Hepatocyte (in vitro differentiated cells): Measurements from ENCODE around the gene FTCD. TPM values are rescaled to one million over a fixed set of nuclear protein-coding genes. Genes with fewer than 3 reads are reported as not detected.

Experiments
- DNase-seq: peaks from one replicate; pipeline ENCODE4 v3.0.0-alpha.2; 2016; ENCODE audit warnings: low spot score
- H2AFZ ChIP-seq: fragments of 200-600 bp; sonication (generic); 2 replicates; pipeline ENCODE4 v1.6.0; 2016; ENCODE audit warnings: antibody characterized with exemption, mild to moderate bottlenecking
- H3K27ac ChIP-seq: fragments of 200-600 bp; sonication (generic); 2 replicates; pipeline ENCODE4 v1.5.1; 2016; ENCODE audit warnings: mild to moderate bottlenecking
- H3K27me3 ChIP-seq: fragments of 200-600 bp; sonication (generic); 2 replicates; pipeline ENCODE4 v1.6.1; 2016
- H3K36me3 ChIP-seq: fragments of 200-600 bp; sonication (generic); replicated peaks from 2 replicates; pipeline ENCODE4 v1.5.1; 2016; ENCODE audit warnings: low read depth; ENCODE audit not compliant: insufficient read depth
- H3K4me1 ChIP-seq: fragments of 200-600 bp; sonication (generic); 2 replicates; pipeline ENCODE4 v1.5.1; 2016; ENCODE audit warnings: mild to moderate bottlenecking, moderate library complexity; ENCODE audit not compliant: insufficient read depth
- H3K4me2 ChIP-seq: fragments of 200-600 bp; sonication (generic); 2 replicates; pipeline ENCODE4 v1.6.0; 2016
- H3K4me3 ChIP-seq: fragments of 200-600 bp; sonication (generic); 2 replicates; pipeline ENCODE4 v1.5.1; 2016; ENCODE audit warnings: mild to moderate bottlenecking
- H3K79me2 ChIP-seq: fragments of 200-600 bp; sonication (generic); 2 replicates; pipeline ENCODE4 v1.6.0; 2017; ENCODE audit warnings: mild to moderate bottlenecking
- H3K9me2 ChIP-seq: fragments of 200-600 bp; sonication (generic); replicated peaks from 2 replicates; pipeline ENCODE4 v1.6.0; 2017; ENCODE audit warnings: mild to moderate bottlenecking; ENCODE audit not compliant: insufficient read depth
- H3K9me3 ChIP-seq: fragments of 200-600 bp; sonication (generic); 2 replicates; pipeline ENCODE4 v1.5.1; 2016; ENCODE audit warnings: low read depth, mild to moderate bottlenecking
- H4K20me1 ChIP-seq: fragments of 200-600 bp; sonication (generic); 2 replicates; pipeline ENCODE4 v1.6.0; 2016; ENCODE audit warnings: mild to moderate bottlenecking; ENCODE audit not compliant: insufficient read depth, poor library complexity, severe bottlenecking
- CTCF ChIP-seq: fragments of 200-600 bp; sonication (generic); IDR thresholded peaks from 2 replicates; pipeline ENCODE4 v1.5.1; 2016; ENCODE audit warnings: antibody characterized with exemption, mild to moderate bottlenecking; ENCODE audit not compliant: poor library complexity
- EZH2 ChIP-seq: fragments of 200-600 bp; sonication (generic); IDR thresholded peaks from 2 replicates; pipeline ENCODE4 v1.6.1; 2016; ENCODE audit warnings: antibody characterized with exemption, mild to moderate bottlenecking, borderline replicate concordance
- EZH2phosphoT487 ChIP-seq: fragments of 200-600 bp; sonication (generic); IDR thresholded peaks from one replicate; pipeline ENCODE4 v1.6.1; 2018; ENCODE audit warnings: antibody characterized with exemption, mild to moderate bottlenecking, low read depth, moderate library complexity; ENCODE audit not compliant: unreplicated experiment, severe bottlenecking
- WGBS: methylation state at CpG from one replicate; pipeline ENCODE4 v1.1.6; 2016; ENCODE audit warnings: low lambda C conversion rate; ENCODE audit errors: missing lambda C conversion rate; 5-methylcytosine and 5-hydroxymethylcytosine counted together
- polyA plus RNA-seq: library from polyadenylated mRNA; unstranded; fragments of >200 nt; fragmentation: Nextera tagmentation; extraction: Ambion mirVana; gene quantifications from 2 replicates; pipeline ENCODE4 v1.2.1, GENCODE V29; 2016
- total RNA-seq: library from RNA; depleted of rRNA; stranded (reverse); fragments of >200 nt; gene quantifications from 2 replicates; pipeline ENCODE4 v1.2.3, GENCODE V29; 2014

FTCD gene
- total and polyA plus RNA-seq, 2 experiments from 2014 or later: 27.5 to 76.8 TPM

DNA sequence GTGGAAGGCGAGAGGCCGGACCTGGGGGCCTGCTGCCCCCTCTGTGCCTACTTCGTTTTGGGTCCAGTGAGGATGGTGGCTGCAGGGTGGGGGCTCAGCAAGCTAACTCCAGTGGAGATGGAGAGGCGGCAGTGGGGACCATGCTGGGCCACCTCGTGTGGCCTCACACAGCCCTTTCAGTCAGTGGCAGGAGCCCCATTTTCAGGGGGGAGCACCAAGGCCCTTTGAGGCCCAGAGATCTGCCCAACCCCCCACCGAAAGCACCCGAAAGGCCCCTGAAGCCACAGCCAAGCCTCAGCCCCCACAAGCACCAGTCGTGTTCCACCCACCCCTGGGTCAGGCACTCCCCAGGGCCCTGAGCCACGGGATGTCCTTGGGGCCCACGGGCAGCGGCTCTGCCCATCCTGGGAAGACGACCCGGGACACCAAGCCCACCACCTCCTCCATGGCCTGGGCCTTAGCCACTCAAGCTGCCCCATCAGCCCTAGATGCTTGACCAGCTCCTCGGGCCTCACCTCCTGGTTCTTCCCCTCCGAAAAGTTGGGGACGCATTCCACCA is 345 bp downstream of the FTCD start:
- WGBS: 90% methylated on average over 16 of the region's 16 CpGs
- H4K20me1 ChIP-seq: no peaks in the 10 kb centered on the region
- DNase-seq: peak; percentile 3
- TF ChIP-seq EZH2: no peak
- no peak for TF ChIP-seq EZH2phosphoT487
- no peak for TF ChIP-seq CTCF
- H3K4me1 ChIP-seq: peaks cover 5% of the 10 kb centered on the region
- no peaks in the 10 kb centered on the region for H3K79me2 ChIP-seq
- H3K4me3 ChIP-seq: no peak overlapping the region
- H3K27ac ChIP-seq: no peak overlapping the region
- peak overlapping the region; percentile 80 for H3K4me2 ChIP-seq
- H3K9me2 ChIP-seq: no peaks in the 10 kb centered on the region
- no peak overlapping the region for H2AFZ ChIP-seq
- H3K9me3 ChIP-seq: no peaks in the 10 kb centered on the region
- H3K36me3 ChIP-seq: no peaks in the 10 kb centered on the region
- H3K27me3 ChIP-seq: no peaks in the 10 kb centered on the region

GRCh38 chr21:46154155-46154954 is 1.0 kb downstream of the FTCD start:
- no peak overlapping the region for H3K4me3 ChIP-seq

GRCh38 chr21:46153247-46154154 is 1.9 kb downstream of the FTCD start:
- H3K9me2 ChIP-seq: no peaks in the 10 kb centered on the region
- WGBS: 28% methylated on average over 19 of the region's 33 CpGs
- H3K79me2 ChIP-seq: no peaks in the 10 kb centered on the region
- H2AFZ ChIP-seq: peak overlapping the region; percentile 66
- H3K4me1 ChIP-seq: peaks cover 5% of the 10 kb centered on the region
- no peak overlapping the region for H3K4me3 ChIP-seq
- H3K27ac ChIP-seq: peak overlapping the region; percentile 69
- peak overlapping the region; percentile 80 for H3K4me2 ChIP-seq
- H3K36me3 ChIP-seq: no peaks in the 10 kb centered on the region
- no peaks in the 10 kb centered on the region for H3K9me3 ChIP-seq
- H3K27me3 ChIP-seq: no peaks in the 10 kb centered on the region
- TF ChIP-seq EZH2phosphoT487: no peak
- TF ChIP-seq CTCF: peak; percentile 79
- TF ChIP-seq EZH2: no peak
- DNase-seq: peak; percentile 82
- H4K20me1 ChIP-seq: no peaks in the 10 kb centered on the region

More at GRCh38 chr21:46154155-46154954, 1.0 kb downstream of the FTCD start:
- Histone ChIP-seq H3K9me2 (no peaks in the 10 kb centered on the region), H4K20me1 (no peaks in the 10 kb centered on the region), H3K27me3 (no peaks in the 10 kb centered on the region), H3K4me2 (peak overlapping the region; percentile 80), H3K9me3 (no peaks in the 10 kb centered on the region), H3K79me2 (no peaks in the 10 kb centered on the region), H3K4me1 (peaks cover 5% of the 10 kb centered on the region), H3K36me3 (no peaks in the 10 kb centered on the region), H2AFZ (no peak overlapping the region), H3K27ac (no peak overlapping the region)
- TF ChIP-seq EZH2: no peak
- 96% methylated on average over 31 of the region's 39 CpGs for WGBS
- DNase-seq: peak; percentile 10
